PC-9 (cell line): ENCODE data around the gene MERTK.

ENCODE experiments used
- EZH2 ChIP-seq: fragments of 200-600 bp; sonication (generic); IDR thresholded peaks from 2 replicates; pipeline ENCODE4 v1.8.0; 2017; ENCODE audit warnings: antibody characterized with exemption, low read depth
- TF ChIP-seq, protein P1 (sequence below): fragments of 200-600 bp; sonication (generic); conservative IDR thresholded peaks from 2 replicates; pipeline ENCODE4 v1.6.1; 2017; ENCODE audit warnings: mixed run types, antibody characterized with exemption, mild to moderate bottlenecking, moderate library complexity

DNA sequence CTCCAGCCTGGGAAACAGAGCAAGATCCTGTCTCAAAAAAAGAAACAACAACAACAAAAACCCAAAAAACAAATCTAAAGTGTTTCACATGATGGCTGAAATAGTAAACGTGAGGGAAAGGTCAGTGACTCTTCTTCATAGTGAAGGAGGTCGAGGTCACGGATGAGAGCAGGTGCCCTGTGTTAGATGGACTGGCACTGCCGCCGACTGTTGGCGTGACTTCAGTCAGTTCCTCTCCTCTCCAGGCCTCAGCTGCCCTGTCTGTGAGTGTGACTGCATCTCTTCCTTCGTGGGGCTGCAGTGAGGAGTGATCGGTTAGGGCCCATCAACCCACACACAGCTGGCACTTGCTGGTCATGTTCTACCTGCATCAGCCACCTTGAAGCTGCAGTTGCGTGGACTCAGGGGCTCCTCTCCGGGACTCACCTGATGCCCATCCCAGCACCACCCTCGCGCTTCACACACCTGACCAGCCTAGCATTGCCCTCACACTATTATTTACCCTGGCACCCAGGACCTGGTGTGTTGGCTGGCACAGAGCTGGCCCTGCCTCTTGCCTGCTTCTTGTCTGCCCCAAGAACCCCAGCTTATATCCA is 126.6 kb downstream of the MERTK start:
- TF ChIP-seq, protein P1, sequence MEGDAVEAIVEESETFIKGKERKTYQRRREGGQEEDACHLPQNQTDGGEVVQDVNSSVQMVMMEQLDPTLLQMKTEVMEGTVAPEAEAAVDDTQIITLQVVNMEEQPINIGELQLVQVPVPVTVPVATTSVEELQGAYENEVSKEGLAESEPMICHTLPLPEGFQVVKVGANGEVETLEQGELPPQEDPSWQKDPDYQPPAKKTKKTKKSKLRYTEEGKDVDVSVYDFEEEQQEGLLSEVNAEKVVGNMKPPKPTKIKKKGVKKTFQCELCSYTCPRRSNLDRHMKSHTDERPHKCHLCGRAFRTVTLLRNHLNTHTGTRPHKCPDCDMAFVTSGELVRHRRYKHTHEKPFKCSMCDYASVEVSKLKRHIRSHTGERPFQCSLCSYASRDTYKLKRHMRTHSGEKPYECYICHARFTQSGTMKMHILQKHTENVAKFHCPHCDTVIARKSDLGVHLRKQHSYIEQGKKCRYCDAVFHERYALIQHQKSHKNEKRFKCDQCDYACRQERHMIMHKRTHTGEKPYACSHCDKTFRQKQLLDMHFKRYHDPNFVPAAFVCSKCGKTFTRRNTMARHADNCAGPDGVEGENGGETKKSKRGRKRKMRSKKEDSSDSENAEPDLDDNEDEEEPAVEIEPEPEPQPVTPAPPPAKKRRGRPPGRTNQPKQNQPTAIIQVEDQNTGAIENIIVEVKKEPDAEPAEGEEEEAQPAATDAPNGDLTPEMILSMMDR, result no peak
- TF ChIP-seq EZH2, result no peak
